ENCODE results near the gene MARCHF11. TPM values are rescaled to one million over a fixed set of nuclear protein-coding genes. Genes with fewer than 3 reads are reported as not detected.

The MARCHF11 gene
- total and polyA plus RNA-seq, 2 of the 4 experiments (the other 2 are of a cell fraction) = not detected

DNA sequence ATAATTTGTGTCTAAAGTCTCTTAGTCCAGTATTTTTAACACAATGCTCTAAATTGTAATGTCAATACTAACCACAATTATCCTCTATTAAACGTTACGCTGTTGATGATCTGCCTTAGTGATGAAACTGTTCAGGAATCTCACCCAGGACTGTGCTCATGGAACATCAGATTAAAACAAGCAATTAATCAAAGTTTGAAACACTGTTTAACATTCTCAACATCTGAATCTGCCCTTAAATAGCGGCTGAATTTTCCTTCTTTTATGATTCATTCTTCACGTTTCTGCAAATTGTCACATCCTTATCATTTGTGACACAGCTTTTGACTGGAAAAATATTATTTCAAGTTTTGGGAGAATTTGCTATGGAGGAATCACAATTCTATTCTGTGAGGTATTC, 113.8 kb downstream of the MARCHF11 start:
- in situ Hi-C loops (cut with MboI; ENCODE audit: low sequenced_read_pairs) = no loop called here

More for the DNA sequence above, 113.8 kb downstream of the MARCHF11 start:
- no peak overlapping the region for H2AK9ac ChIP-seq (replicated peaks; ENCODE audit: low read depth, low read length, poor library complexity)
- no peak overlapping the region for H2AK5ac ChIP-seq (ENCODE audit: low read depth, low read length)
- no peak overlapping the region for H3K56ac ChIP-seq (ENCODE audit: extremely low read depth, insufficient read depth, low read length)
- H3K79me1 ChIP-seq (ENCODE audit: low read depth in 1 of 2, low read length in 2 of 2) = no peaks in the 10 kb centered on the region
- no peaks in the 10 kb centered on the region for H3K9me3 ChIP-seq (ENCODE audit: control insufficient read depth, insufficient read depth, low read length)
- no peaks in the 10 kb centered on the region; the same call in none of the 2 replicates for H3K27me3 ChIP-seq (ENCODE audit: control insufficient read depth, insufficient read depth, low read length)
- no peak overlapping the region for H2AFZ ChIP-seq (replicated peaks; ENCODE audit: low read length, poor library complexity)
- DNase-seq (no peak), ATAC-seq (ENCODE audit: low read depth) (no peak)
- no peak overlapping the region for H3K18ac ChIP-seq (ENCODE audit: low read depth, low read length)
- intact Hi-C loops (cut with micrococcal nuclease) = no loop called here
- H3K23ac ChIP-seq (ENCODE audit: low read depth, low read length) = no peak overlapping the region
- no peaks in the 10 kb centered on the region for H4K20me1 ChIP-seq (ENCODE audit: insufficient read depth, low read length)
- dilution Hi-C loops (cut with HindIII; ENCODE audit: low sequenced_read_pairs, unreplicated experiment) = no loop called here
- 33% methylated on average over 2 of the region's 4 CpGs; no CpG with 5 or more reads in 1 of the 2 experiments for WGBS, 2 experiments (ENCODE audit: extremely low coverage in 2 of 2, insufficient read length in 1 of 2)
- no peaks in the 10 kb centered on the region for H3K36me3 ChIP-seq (ENCODE audit: control insufficient read depth, insufficient read depth, low read length)
- no peaks in the 10 kb centered on the region for H3K9me1 ChIP-seq (ENCODE audit: insufficient read depth, low read length)
- no peak overlapping the region for H2BK120ac ChIP-seq (ENCODE audit: low read depth, low read length)
- no peak overlapping the region for H4K8ac ChIP-seq (ENCODE audit: low read depth in 2 of 2, low read length in 2 of 2)
- H4K5ac ChIP-seq (ENCODE audit: low read depth, low read length) = no peak overlapping the region
- H2BK15ac ChIP-seq (ENCODE audit: low read depth, low read length) = no peak overlapping the region
- H3K4me3 ChIP-seq (ENCODE audit: insufficient read depth, low read depth, low read length) = no peak overlapping the region
- CTCF ChIA-PET = no interaction called here
- H3K9ac ChIP-seq (ENCODE audit: low read depth, low read length) = no peak overlapping the region
- H3K4ac ChIP-seq (ENCODE audit: low read depth, low read length) = no peak overlapping the region
- BruUV-seq (replicated peaks) = no TSS peak
- no peak overlapping the region for H3K14ac ChIP-seq (replicated peaks; ENCODE audit: low read depth, low read length)
- H3K27ac ChIP-seq (ENCODE audit: insufficient read depth, low read length) = no peak overlapping the region
- no peak overlapping the region for H2BK5ac ChIP-seq (ENCODE audit: low read depth, low read length, poor library complexity, severe bottlenecking)
- H2BK20ac ChIP-seq (ENCODE audit: low read depth, low read length) = no peak overlapping the region
- no peak overlapping the region for H3K4me2 ChIP-seq (ENCODE audit: low read depth, low read length)
- no peak overlapping the region for H4K91ac ChIP-seq (ENCODE audit: insufficient read depth, low read depth, low read length)
- POLR2A ChIA-PET (ENCODE audit: unreplicated experiment) = no interaction called here
- TF ChIP-seq RFX5 (IDR thresholded peaks at IDR 0.05; ENCODE audit: low read depth, low read length) (no peak), CEBPB (IDR thresholded peaks at IDR 0.05; ENCODE audit: low read depth, low read length) (no peak), CHD1 (IDR thresholded peaks at IDR 0.05; ENCODE audit: low read depth, low read length) (no peak), ELK1 (IDR thresholded peaks at IDR 0.05; ENCODE audit: borderline replicate concordance, low read depth, low read length) (no peak), SMC3 (IDR thresholded peaks at IDR 0.05; ENCODE audit: low read depth, low read length) (no peak), MAZ (IDR thresholded peaks at IDR 0.05; ENCODE audit: borderline replicate concordance, low read depth, low read length) (no peak), BHLHE40 (IDR thresholded peaks at IDR 0.05; ENCODE audit: low read depth, low read length) (no peak), NFE2L2 (IDR thresholded peaks at IDR 0.05; ENCODE audit: low read depth, low read length) (no peak), MXI1 (IDR thresholded peaks at IDR 0.05; ENCODE audit: borderline replicate concordance, low read depth, low read length) (no peak)
- no peaks in the 10 kb centered on the region for H3K4me1 ChIP-seq (ENCODE audit: control insufficient read depth, insufficient read depth, low read length)
